NOMO-1 treated with dmso at 0.1 percent for 144 hours (cell line): ENCODE measurements around the gene SRP9.
"Not testable (repeated sequence)": the region's sequence is repeated elsewhere in the genome, so short reads cannot be mapped to it uniquely, and the experiment has no call there.

Experiments used
- DNase-seq: peaks from one replicate; lab custom pipeline; 2025; ENCODE audit not compliant: unreplicated experiment; lab: John Stamatoyannopoulos, UW

The SRP9 gene

GRCh38 chr1:225813214-225813964 is 35.8 kb downstream of the SRP9 start:
- peak; percentile 72 for DNase-seq

GRCh38 chr1:225814381-225814780 is 36.8 kb downstream of the SRP9 start:
- DNase-seq: no peak

DNA sequence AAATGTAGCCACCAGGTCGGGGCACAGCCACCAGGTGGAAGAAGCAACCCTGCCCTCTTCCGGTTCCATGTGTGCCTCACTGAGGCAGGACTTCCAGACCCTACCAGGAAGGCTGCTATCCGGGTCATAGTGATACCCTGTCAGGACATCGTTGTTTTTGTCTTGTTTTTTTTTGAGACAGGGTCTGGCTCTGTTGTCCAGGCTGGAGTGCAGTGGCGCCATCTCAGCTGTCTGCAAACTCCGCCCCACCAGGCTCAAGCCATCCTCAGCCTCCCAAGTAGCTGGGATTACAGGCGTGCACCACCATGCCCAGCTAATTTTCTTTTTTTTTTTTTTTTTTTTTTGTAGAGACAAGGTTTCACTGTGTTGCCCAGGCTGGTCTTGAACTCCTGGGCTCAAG is 37.5 kb downstream of the SRP9 start:
- DNase-seq: not testable (repeated sequence)

DNA sequence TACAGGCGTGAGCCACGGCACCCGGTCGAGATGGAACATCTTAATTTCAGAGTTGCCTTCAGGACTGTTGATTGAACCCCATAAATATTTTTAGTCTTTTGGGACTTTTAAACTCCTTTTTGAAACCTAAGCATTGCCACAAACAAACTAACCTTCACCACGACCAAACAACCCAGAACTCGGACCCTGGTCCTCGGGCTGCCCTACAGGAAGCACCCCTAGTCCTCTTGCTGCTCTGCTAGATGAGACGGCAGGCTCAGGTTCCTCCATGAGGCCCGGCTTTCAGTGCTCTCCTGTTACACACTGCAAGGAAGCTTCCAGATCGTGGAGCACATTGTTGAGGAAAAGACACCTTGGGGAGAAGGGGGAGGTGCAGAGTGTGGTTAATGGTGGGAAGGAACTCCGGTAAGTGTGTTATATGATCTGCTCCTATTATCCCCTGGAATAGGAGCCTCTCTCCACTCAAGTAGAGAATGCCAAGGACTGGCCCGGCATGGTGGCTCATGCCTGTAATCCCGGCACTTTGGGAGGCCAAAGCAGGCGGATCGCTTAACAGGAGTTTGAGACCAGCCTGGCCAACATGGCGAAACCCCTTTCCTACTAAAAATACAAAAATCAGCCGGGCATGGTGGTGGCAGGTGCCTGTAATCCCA is 38.0 kb downstream of the SRP9 start:
- DNase-seq: no peak

DNA sequence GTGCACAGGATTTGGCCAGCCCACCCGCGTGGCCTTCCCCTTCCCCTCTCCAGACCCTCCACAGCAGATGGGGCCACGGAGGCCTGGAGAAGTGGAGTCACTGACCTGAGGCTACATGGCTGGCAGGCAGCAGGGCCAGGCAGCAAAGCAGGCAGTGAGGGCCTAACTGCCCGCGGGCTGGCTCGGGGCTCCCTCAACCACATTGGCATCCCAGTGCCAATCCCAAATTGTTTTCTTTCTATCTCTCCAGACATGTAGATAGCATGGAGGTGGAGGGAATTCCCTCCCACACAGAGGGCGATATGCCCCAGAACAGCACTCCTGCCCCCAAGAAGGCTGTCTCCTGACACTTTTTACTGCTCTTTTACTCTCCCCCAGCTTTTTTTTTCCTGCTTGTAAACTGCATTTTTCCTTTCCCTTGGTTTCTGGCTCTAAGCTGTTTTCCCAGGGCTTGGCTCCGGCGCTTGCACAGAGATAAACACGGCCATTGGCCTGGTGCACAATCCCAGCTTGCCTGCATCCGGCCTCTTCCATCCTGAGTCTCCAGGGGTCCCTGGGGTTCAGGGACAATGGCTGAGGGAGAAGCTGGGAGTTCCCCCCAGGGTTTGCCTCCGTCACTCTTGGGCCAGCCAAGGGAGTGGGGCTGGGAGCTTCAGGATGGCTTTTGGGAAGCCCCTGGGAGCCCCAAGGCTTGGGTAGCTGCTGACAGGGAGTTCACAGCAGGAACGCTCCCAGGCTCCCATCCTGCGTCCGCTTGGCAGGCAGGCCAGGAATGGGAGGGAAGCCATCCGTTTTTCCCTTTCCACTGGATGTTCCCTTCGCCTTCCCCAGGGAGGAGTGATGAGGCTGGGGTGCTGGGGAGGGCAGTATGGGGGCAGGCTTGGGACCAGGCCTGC is 39.3 kb downstream of the SRP9 start:
- DNase-seq: no peak

GRCh38 chr1:225817611-225818061 is 40.0 kb downstream of the SRP9 start:
- DNase-seq: peak; percentile 25

DNA sequence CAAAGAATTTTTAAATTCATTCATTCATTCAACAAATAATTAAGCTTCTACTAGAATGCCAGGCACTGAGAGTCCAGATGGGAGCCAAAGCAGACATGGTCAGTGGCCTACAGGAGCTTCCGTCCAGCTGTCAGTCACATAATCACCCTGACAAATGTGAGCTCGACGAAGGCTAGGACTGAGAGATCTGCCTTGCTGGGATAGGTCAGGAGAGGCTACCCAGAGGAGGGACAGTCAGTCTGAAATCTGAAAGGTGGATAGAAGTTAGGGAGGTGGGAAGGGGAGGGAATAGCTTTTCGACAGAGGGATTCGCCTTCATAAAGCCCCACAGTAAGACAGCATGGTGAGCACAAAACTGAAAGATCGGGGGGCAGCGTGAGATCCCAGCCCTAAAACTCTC is 40.6 kb downstream of the SRP9 start:
- no peak for DNase-seq

DNA sequence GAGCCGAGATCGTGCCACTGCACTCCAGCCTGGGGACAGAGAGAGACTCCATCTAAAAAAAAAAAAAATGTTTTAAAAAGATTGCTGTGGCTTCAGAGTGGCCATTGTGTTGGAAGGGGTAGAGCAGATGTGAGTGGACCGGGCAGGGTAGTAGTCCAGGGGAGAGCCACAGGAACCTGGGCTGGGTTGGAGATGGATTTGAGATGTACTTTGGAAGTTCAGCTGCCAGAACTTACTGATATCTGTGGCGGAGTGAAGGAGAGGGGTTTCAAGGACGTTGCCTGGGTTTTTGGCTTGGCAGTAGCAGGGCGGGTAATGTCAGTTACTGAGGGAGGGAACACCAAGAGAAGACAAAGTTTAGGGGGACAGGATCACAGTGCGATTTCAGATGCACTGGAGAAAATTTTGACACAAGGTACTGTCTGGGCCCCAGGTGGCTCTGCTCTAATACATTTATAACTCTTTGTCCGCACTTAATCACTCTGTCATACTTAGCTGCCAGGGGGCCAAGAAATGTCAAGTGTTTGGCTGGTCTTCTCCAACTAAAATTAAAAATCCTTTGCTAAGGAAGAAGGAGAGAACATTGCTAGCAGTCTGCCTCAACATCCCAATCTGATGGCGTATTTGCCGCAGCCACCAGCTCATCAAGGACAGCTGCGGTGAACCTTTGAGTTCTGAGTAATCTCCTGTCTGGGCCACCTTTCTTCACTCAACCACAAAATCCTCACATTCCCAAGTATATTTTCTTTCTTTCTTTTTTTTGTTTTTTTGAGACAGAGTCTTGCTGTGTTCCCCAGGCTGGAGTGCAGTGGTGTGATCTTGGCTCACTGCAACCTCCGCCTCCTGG is 41.9 kb downstream of the SRP9 start:
- no peak for DNase-seq

DNA sequence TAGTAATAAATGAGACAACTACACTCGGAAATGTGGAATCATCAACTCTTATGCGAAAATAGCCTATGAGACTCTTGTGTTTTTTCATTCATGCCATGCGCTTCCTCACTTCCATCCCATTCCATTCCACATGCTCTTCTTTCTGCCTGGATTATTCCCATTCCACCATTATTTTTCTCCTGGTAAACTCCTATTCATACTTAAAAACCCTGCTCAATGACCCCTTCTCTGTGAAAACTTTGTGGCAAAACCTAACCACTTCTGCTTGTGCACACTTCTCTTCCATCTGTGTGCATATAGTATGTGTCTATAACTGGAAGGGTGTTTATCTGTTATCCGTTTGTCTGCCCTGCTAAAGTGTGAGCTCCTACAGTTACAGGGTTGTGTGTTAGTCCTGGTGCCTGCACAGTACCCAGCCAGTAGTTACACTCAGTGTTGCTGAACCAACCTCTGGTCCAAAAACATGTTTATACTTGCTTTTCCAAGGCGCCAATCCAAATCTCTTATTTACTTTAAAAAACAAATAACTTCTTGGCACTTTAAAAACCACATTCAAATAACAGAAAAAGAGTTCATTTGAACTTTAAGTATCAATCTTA is 43.0 kb downstream of the SRP9 start:
- no peak for DNase-seq

- no peak for DNase-seq
These were observed 45.2 kb downstream of the SRP9 start for GRCh38 chr1:225822655-225823403.

GRCh38 chr1:225823811-225824261 is 46.2 kb downstream of the SRP9 start:
- no peak for DNase-seq

- no peak for DNase-seq
These were observed 46.9 kb downstream of the SRP9 start for GRCh38 chr1:225824533-225824941.

- DNase-seq: no peak
These were observed 47.5 kb downstream of the SRP9 start for GRCh38 chr1:225825078-225825477.

- no peak for DNase-seq
These were observed 48.0 kb downstream of the SRP9 start for GRCh38 chr1:225825607-225826007.

DNA sequence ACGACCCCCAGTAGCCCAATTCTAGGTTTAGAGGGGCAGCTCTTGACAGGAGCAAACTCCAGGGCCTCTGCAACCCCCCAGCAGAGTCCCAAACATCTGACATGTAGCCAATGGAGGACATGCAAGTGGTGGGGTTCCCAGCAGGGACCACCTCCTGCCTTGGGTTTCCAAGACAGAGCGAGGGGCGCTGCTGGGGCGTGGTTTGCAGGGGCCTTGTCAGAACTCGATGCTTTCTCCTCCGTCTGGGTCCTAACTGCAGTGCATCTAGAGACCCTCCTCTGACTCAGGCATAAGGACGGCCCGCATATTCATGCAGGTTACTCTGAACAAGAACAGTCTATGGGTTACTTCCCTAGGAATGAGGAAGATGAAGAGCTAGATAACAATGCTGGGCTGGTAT is 49.5 kb downstream of the SRP9 start:
- no peak for DNase-seq

DNA sequence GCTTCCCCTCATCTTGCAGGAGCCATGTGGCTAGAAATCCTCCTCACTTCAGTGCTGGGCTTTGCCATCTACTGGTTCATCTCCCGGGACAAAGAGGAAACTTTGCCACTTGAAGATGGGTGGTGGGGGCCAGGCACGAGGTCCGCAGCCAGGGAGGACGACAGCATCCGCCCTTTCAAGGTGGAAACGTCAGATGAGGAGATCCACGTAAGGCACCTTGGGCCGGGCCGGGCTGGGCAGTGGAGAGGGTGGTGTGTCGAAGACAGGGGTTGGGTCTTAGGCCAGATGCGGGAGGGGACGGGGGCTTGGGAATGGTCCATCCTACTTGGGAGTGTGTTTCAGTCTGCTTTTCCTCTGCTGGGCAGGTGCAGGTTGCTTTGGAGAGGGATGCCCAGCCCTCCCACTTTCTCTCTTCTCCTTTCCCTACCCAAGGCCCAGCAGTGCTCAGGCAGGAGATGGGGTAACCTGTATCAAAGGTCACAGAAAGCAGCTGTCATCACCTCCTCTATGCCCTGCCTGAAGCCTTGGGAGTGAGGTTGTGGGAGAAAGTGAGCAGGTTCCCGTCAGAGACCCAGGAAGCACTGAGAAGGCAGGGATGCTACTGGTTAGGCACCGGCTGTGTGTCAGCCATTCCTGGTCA is 51.2 kb downstream of the SRP9 start:
- DNase-seq: no peak

DNA sequence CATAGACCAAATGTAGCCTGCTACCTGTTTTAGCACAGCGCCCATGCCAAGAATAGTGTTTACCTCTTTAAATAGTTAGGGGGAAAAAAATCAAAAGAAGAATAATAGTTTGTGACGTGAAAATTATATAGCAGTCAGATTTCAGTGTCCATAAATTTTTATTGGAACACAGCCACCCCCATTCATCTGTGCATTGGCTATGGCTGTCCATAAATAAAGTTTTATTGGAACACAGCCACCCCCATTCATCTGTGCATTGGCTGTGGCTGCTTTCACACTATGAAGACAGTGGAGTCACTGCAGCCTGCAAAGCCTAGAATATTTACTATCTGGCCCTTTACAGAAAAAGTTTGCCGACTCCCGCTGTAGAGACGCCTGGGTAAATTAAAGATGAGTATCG is 53.2 kb downstream of the SRP9 start:
- DNase-seq: no peak

GRCh38 chr1:225834417-225835329 is 57.0 kb downstream of the SRP9 start:
- DNase-seq: no peak
